Ureter (tissue), 1 donor: ENCODE results near the gene POU5F1. TPM values are rescaled to one million over a fixed set of nuclear protein-coding genes. Genes with fewer than 3 reads are reported as not detected.
"Not testable (repeated sequence)": the region's sequence is repeated elsewhere in the genome, so short reads cannot be mapped to it uniquely, and the experiment has no call there.

ENCODE experiments used
- DNase-seq: peaks from one replicate; pipeline ENCODE4 v3.0.0-alpha.2; 2020; ENCODE audit warnings: low spot score
- total RNA-seq: library from RNA; stranded (reverse); gene quantifications from one replicate; pipeline ENCODE4 v1.2.4, GENCODE V29; 2023
- donor health status: DM: yes; HTN: yes; CAD: no.

POU5F1 gene
- total RNA-seq, 1 donor from 2014 or later, result 9.5 TPM

- DNase-seq, result no peak
These were observed 4.5 kb downstream of the POU5F1 start for GRCh38 chr6:31165986-31166385.

DNA sequence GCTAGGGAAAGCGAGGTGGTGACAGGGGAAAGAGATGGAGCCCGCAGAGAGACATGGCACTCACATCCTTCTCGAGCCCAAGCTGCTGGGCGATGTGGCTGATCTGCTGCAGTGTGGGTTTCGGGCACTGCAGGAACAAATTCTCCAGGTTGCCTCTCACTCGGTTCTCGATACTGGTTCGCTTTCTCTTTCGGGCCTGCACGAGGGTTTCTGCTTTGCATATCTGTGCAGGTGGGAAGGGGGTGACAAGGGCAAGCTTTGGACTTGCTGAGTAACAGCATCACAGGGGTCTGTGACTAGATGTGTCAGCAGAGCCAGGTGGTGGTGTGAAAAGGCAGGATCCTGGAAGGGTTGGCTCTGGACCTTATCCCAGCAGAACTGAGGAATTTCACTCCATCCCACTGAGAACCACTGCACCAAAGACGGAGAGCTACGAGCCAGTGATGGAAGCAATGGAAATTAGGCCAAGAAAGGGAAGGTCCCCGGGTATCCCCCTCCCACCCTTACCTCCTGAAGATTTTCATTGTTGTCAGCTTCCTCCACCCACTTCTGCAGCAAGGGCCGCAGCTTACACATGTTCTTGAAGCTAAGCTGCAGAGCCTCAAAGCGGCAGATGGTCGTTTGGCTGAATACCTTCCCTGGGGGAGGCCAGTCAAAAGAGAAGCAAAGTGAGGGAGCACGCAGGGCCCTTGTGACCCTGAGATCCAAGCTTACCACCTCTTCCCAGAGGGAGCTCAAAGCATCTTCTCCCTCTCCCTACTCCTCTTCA, 5.2 kb downstream of the POU5F1 start:
- DNase-seq, result not testable (repeated sequence)

GRCh38 chr6:31164475-31165063, 5.9 kb downstream of the POU5F1 start:
- not testable (repeated sequence) for DNase-seq

GRCh38 chr6:31163922-31164321, 6.6 kb downstream of the POU5F1 start:
- DNase-seq, result no peak

GRCh38 chr6:31162463-31163165, 7.9 kb downstream of the POU5F1 start:
- DNase-seq, result no peak

DNA sequence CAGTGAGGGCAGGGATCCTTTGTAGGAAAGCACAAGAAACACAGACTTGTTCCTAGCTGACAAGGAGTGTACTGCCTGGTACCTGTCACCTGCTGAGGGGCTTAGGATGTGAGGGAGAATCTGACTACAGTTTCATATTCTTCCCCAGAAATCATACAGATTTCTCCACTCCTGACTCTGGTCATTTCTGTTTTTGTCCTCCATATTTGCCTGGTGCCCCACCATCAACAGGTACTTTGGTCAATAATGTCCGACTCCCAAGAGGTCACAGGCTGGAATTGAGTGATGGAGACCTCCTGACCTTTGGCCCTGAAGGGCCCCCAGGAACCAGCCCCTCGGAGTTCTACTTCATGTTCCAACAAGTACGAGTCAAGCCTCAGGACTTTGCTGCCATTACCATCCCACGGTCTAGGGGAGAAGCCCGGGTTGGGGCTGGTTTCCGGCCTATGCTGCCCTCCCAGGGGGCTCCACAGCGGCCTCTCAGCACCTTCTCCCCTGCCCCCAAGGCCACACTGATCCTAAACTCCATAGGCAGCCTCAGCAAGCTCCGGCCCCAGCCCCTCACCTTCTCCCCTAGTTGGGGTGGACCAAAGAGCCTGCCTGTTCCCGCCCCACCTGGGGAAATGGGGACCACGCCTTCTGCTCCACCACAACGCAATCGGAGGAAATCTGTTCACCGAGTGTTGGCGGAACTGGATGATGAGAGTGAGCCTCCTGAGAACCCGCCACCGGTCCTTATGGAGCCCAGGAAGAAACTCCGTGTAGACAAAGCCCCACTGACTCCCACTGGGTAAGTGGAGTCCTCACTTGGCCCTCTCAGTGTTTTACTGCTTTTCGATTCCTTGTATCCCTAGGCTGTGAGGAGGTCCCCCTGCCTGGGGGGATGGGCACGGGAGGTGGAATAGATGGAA, 9.0 kb downstream of the POU5F1 start:
- no peak for DNase-seq

GRCh38 chr6:31158863-31159855, 11.3 kb downstream of the POU5F1 start:
- no peak for DNase-seq

DNA sequence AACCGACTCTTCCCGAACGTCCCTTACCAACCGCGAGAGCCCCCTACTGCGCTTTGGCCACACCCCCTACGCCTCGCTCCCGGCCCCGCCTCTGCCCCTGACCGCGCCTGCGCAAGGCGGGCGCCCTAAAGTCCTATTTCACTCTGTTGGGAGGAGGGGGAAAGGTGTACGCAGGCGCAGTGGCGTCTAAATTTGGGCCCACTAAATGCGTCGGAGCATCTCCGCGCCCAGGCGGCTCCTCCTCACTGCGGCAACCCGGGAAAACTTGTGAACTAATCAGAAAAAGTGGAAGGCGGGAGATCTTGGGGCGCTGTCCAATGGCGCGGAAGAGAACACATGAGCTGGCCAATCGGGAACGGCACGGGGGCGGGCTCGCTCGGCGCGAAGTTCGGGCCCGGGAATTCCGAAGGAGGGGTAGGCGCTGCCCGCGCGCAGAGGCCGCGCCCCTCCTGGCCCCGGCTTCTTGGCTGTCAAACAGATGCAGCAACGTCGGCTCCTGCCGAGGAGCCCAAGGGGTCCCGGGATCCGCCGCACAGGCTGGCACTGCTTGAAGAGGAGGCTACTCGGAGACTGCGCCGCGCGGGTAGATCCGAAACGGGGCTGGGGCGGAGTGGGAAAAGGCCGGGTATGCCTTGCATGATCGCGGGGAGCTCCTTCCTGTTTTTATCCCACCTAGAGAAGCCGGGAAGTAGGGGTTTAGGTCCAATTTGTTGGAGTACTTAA, 12.2 kb downstream of the POU5F1 start, which contains the start of gene TCF19:
TSS of gene TCF19 (plus strand) at position 450 of the 723 bp plus-strand sequence. CDS start 881 bp downstream, outside the sequence.
- peak; percentile 99 for DNase-seq

DNA sequence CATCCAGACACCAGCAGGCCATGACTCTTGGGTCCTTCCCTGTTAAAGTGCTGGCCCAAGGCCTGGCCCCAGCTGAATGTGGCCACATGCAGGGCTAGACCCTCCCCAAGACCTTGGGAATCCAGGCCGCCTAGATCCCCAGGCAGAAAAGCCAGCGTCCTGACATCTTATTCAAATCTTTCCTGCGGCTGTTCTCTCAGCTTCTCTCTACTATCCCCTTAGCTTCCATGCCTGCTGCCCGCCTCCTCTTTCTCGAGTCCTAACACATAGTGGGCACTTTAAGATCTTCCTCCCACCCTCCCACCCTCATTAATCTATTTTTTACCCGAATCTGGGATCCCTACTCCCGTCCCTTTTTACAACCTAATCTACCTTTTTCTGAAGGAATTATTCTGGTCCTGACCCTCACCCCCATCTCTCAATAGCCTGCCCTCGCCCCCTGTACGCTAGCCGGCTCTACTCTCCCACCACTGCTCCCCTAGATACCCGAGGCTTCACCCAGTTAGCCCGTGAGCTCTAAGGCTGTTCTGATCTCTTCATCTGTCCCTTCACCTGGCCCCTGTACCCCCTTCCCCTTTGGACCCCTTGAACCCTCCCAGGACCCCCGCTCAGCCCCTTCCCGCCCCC, 12.9 kb downstream of the POU5F1 start, which contains the start of gene CCHCR1:
TSS of gene CCHCR1 (minus strand) at position 290 of the 627 bp plus-strand sequence. CDS start at position 88, 202 bp downstream.
- DNase-seq, result no peak

DNA sequence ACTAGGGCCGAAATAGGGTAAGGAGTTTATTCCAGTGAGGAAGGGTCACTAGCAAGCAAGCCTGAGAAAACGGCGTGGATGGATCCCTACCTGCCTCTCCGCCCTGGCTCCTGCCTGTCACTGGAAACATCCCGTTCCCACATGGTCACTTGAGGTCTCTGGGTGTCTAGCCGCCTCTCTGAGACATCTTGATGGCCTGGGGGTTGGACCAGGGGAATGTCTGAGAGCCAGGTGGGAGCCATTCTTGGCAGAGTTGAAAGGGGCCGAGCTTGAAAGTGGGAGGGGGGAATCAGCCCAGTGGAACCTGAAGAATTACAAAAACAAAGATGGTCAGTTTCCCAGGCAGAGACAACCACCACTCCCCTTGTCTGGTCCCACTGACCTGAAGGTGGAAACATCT, 13.8 kb downstream of the POU5F1 start:
- no peak for DNase-seq

DNA sequence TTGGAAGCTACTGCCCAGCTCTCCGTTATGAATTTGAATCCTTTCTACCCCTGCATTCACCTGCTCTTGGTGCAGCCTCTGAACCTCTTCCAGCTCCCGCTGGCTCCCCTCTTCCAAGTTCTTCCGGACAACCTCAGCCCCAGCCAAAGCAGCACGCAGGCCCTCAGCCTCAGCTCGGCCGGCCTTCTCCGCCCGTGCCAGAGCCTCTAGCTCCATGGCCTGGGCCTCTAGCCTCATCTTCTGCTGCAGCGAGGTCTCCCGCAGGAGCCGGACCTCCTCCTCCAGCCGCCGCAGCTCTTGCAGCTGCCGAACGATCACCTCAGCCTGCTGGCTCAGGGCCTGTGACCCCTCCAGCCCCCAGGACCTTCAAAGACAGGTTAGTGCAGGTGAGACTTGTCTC, 16.0 kb downstream of the POU5F1 start:
- DNase-seq, result no peak

- no peak for DNase-seq
These were observed 17.7 kb downstream of the POU5F1 start for GRCh38 chr6:31152781-31153180.

DNA sequence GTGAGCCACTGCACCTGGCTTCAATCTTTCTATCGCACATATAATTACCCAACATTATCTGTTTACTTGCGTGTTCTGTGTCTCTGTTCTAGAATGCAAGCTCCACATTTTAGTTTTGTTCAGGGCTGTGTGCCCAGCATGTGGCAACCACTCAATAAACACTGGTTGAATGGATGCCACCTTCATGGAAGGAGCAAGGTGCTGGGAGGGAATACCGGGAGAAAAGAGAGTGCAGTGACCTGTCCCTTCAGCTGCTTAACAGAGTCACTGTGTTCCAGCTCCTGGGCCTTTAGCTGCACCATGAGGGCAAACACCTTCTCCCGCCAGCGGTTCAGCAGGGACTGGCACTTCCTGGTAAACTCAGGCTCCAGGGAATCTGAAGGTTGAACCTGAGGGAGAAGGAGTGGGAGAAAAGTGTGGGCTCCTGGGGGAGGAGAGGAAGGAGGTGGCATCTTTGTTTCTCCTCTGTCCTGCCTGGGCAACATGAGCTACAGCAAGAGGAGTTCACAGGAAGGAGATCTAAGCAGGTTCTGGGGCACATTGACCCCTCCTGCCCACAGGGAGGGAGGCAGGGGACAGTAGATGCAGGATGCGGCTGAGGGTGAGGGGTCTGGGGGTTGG, 20.5 kb downstream of the POU5F1 start:
- DNase-seq, result no peak

DNA sequence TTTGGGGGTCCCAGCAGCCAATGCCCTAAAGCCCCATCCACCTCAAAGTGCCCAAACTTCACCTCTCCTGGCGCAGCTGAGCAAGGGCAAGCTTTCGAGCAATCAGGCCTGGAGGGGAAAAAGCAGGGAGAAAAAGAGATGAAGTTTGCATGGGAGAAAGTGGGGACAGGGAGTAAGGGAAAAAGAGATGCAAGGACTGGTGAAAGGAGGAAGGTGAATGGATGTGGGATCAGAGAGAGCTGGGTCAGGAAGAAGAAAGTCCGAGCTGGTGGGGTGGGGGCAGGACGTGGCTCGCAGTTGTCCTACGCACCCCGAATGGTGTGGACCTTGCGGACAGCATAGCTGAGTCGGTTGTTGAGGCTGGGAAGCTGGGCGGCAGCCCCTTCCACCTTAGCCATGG, 25.1 kb downstream of the POU5F1 start:
- DNase-seq, result no peak

DNA sequence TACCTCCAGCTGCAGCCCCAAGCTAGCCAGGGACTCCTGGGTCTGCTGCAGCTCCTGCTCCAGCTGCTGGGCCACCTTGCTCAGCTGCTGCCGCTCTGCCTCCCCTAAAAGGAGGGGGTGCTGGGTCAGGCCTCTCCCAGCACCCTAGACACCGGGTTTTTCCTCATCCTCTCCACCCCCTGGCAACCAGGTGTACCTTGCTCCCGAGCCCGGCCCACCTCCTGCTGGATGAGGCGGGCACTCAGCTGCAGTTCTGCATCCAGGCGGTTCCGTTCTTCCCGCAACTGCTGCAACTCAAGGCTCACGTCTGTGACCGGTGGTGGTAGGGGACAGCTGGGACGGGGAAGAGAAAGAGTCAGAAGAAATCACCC, 25.5 kb downstream of the POU5F1 start:
- DNase-seq, result no peak

GRCh38 chr6:31144296-31144969, 26.0 kb downstream of the POU5F1 start:
- DNase-seq, result no peak

- no peak for DNase-seq
These were observed 27.3 kb downstream of the POU5F1 start for GRCh38 chr6:31143148-31143547.

GRCh38 chr6:31142361-31142761, 28.1 kb downstream of the POU5F1 start:
- DNase-seq, result no peak
